Stimulated activated CD4-positive, alpha-beta T cell treated with anti-CD3 and anti-CD28 coated beads, Interleukin-15, amount 100 ng/mL, for 24 hours (primary cell): Measurements from ENCODE around the gene ACAP2.
"Not testable (repeated sequence)": the region's sequence is repeated elsewhere in the genome, so short reads cannot be mapped to it uniquely, and the experiment has no call there.

Experiments
- DNase-seq: peaks from one replicate; pipeline ENCODE4 v3.0.0-alpha.2; 2020

Gene ACAP2

DNA sequence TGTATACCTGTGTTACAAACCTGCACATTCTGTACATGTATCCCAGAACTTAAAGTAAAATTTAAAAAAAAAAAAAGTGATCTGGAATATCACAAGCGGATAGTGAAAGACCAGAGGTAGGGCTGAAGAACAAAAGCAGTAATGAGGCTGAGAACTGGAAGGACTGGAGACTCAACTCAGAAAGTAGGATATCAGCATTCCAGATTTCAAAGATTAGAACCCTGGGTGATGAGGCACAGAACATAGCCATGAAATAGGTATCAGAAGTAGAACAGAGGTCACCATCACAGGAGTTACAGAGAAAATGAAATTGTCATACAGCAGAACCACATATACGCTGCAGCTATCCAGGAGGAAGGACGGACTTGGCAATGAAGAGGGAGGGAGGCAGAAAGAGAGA lies 56.1 kb downstream of the ACAP2 start:
- no peak for DNase-seq

DNA sequence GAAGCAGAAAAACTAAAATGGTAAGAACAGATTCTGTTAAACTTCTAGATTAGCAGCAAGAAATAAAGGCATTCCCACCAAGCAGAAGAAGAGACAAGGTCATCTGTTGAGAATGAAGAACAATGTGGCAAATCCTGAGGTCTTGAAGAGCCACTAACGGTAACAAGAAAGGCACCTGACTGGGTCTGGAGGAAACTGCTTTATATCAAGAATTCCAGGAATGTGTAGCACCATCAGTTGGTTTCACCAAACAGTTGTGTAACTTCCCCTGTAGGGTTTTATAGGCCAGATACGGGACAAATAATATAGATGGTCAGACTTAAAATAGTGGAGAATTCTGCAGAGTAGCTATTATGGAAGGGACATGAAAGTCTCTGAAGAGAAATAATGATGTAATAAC lies 57.3 kb downstream of the ACAP2 start:
- DNase-seq = no peak

DNA sequence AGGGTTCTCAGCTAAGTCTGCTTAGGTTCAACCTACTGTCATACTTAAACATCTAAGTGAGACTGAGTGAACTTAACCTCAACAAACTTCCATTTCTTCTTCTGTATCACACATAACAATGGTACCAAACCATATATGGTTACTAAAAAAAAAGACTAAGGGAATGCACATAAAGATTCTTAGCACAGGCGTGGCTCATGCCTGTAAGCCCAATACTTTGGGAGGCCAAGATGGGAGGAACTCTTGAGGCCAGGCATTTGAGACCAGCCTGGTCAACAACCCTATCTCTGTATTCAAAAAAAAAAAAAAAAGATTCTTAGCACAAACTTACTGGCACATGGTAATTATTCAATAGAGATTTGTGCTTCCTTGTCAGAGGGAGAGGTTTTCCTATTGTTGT lies 57.9 kb downstream of the ACAP2 start:
- no peak for DNase-seq

DNA sequence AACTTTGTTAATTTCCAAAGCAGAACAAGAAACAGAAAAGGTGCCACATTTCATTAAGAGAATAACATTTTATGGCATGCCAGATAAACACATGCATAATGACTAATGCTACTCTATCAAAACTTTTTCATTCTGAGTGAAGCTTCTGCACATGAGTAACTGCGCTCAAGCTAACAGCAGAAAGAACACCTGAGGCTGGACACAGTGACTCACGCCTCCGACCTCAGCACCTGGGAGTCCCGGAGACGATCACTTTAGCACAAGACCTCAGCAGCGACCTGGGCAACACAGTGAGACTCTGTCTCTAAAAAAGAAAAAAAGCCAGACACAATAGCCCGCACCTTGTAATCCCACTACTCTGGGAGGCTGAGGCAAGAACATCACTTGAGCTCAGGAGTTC lies 70.6 kb downstream of the ACAP2 start:
- DNase-seq = no peak

DNA sequence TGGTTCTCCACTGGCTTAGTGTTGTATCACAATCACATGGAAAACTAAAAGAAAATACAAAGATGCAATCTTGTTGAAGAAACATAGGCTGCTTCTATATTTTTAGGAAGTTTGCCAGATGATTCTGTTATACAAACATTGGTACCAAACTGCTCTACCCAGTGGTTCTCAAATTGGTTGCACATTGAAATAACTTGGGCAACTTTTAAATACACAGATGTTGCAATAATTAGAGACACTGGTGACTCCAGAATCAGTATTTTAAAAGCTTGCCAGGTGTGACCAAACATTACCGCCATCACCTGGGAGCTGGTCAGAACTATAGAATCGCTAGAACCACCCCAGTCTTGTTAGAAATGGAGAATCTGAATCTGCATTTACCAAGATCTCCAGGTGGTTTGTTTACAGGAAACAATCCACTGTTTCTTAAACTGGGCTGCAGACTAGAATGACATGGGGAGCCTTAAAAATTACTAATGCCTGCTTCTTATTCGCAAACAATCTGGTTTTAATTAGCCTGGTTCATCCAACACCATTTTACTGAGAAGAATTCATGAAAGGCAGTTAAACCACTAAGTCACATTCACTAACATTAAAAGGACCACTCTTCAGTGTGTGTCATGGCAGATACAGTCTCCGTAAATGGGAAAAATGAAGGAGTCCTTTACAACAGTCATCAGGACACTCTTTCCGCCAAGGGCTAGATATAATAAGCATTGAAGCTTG lies 76.5 kb downstream of the ACAP2 start:
- DNase-seq = no peak

DNA sequence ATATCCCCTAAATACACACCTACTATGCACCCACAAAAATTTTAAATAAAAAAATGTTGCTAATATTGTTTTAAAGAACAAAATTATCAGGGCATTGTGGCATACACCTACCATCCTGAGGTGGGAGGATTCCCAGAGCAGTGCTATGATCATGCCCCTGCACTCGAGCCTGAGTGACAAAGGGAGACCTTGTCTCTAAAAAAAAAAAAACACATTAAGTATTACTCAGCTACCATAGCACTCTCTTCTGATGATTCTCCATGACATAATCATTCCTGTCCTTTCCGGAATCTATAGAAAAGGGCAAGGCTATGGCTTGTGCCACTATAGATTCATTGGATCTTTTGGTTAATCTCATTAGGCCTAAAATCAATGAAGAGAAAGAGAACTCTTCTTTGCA lies 77.4 kb downstream of the ACAP2 start:
- DNase-seq = no peak

DNA sequence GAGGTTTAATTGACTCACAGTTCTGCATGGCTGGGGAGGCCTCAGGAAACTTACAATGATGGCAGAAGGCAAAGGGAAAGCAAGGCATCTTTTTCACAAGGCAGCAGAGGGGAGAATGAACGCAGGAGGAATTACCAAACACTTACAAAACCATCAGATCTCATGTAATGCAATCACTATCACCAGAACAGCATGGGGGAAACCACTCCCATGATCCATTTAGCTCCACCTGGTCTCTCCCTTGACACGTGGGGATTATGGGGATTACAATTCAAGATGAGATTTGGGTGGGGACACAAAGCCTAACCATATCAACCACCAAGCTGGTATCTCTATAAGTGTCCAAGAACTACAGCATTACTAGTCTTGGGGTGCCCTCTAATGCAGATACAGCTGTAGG lies 85.0 kb downstream of the ACAP2 start:
- DNase-seq = not testable (repeated sequence)

DNA sequence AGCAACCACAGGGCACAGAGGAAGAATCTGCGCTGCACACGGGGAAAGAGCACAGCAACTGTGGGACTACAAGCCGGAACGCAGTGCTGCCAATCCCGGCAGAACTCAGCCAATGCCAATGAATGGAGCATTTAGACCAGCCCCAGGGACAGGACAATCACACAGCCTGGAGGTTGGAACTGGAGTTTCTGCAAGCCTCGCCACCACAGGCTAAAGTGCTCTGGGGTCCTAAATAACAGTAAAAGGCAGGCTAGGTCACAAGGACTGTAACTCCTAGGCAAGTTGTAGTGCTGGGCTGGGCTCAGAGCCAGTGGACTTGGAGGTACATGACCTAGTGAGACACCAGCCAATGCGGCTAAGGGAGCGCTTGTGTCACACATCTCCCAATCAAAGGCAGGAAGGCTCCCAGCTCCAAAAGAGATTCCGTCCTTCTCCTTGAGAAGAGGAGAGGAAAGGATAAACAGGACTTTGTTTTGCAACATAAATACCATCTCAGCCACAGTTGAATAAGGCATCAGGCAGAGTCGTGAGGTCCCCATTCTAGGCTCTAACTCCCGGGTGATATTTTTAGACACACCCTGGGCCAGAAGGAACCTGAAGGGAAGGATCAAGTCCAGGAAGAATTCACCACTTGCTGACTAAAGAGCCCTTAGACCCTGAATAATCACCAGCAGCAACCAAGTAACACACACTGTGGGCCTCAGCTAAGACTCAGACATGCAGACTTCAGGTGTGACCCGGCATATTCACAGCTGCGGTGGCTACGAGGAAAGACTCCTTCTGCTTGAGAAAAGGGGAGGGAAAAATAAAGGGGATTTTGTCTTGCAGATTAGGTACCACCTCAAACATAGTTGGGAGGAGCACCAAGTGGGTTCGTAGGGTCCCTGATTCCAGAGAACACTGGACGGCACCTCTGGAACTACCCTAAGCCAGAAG lies 86.4 kb downstream of the ACAP2 start:
- DNase-seq = no peak

DNA sequence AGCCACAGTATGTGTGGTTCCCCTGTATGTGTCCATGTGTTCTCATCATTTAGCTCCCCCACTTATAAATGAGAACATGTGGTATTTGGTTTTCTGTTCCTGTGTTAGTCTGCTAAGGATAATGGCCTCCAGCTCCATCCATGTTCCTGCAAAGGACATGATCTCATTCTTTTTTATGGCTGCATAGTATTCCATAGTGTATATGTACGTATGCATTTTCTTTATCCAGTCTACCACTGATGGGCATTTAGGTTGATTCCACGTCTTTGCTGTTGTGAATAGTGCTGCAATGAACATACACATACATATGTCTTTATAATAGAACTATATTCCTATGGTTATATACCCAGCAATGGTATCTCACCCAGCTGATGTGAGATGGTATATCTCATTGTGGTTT lies 88.8 kb downstream of the ACAP2 start:
- not testable (repeated sequence) for DNase-seq

DNA sequence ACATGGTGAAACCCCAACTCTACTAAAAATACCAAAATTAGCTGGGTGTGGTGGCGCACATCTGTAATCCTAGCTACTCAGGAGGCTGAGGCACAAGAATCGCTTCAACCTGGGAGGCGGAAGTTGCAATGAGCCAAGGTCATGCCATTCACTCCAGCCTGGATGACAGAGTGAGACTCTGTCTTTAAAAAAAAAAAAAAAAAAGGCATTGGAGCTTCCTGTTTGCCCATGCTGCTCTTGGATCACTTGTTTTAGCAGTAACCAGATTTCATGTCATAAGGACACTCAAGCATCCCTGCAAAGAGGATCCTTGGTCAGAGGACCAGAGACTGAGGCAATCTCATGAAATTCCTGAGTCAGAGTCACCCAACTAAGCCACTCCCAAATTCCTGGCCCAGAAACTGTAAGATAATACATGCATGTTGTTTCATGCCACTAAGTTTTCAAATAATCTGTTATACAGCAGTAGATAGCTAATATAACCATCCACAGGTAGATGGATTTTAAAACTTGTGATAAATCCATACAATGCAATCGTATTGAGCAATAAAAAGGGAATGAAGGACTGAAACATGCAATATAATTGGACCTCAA lies 89.8 kb downstream of the ACAP2 start:
- DNase-seq = no peak

DNA sequence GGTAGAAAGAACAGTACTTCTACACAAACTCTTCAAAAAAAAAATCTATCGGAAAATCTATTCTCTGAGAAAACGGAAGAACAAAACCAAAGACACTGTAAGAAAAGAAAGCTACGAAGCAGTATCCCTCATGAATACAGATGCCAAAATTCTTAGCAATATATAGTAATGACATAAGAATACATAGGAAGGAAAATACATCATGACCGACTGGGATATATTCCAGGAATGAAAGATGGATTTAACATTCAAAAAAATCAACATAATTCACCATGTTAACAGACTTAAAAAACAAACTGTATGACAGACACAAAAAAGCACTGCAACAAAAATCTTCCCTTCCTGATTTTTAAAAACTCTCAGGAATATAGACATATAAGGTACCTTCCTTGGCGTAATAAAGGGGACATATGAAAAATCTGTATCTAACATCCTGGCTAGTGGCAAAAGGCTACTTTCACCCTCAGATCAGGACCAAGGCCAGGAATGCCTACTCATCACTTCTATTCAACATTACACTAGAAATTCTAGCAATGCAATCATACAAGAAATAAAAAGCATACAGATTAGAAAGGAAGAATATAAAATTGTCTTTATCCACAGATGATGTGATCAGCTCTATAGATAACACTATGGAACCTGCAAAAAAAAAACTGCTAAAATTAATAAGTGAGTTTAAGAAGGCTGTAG lies 94.2 kb downstream of the ACAP2 start:
- no peak for DNase-seq

DNA sequence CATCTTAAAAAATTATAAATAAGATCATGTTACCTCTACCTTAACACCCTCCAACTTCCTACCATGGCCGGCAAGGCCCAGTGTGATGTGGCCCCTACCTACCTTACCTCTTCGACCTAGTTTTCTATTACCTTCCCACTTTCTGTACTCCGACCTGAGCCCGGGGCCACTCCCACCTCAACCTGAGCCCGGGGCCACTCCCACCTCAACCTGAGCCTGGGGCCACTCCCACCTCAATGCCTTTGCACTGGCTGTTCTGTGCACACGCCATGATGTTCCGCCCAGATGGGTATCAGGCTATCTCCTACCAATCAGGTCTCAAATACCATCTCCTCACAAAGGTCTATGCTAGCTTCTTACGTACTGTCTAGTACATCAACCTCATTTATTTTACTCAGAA lies 105.1 kb downstream of the ACAP2 start:
- no peak for DNase-seq

DNA sequence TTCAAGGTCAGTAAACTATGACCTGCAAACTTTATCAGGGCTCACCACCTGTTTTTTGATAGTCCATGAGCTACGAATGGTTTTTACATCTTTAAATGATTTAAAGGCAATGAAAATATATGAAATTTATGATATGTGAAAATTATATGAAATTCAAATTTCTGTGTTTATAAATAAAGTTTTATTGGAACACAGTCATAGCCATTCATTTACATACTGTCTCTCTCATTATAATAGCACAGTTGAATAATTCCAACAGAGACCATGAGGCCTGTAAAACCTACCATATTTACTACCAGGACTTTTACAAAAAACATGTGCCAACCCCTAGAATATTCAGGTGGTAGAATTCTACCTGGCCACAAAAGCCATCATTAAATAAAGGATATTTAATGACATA lies 107.9 kb downstream of the ACAP2 start:
- DNase-seq = no peak

DNA sequence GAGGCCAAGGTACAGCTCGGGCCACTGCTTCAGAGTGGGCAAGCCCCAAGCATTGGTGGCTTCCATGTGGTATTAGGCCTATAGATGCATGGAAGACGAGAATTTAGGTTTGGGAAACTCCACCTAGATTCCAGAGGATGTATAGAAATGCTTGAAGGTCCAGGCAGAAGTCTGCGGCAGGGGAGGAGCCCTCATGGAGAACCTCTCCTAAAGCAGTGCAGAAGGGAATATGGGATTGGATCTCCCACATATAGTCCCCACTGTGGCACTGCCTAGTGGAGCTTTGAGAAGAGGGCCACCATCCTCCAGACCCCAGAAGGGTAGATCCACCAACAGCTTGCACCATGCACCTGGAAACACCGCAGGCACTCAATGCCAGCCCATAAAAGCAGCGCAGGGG lies 123.8 kb downstream of the ACAP2 start:
- no peak for DNase-seq

DNA sequence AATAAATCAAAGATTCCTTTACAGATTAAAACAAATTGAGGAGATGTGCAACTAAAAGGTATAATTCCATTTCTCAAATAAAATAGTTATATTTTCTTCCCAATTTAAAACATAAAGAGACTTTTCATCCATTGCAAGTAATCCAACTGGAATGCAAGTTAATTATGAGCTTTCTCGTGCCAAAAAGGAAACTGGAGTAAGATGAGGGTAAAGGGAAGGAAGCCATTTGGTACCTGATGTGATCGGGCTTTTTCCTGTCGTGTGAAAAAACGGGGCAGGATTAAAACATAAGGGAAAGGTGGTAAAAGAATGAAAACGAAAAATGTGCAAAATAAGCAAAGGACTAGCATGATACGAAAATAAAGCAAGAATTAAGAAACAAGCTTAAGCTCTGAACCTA lies 130.1 kb downstream of the ACAP2 start:
- no peak for DNase-seq

DNA sequence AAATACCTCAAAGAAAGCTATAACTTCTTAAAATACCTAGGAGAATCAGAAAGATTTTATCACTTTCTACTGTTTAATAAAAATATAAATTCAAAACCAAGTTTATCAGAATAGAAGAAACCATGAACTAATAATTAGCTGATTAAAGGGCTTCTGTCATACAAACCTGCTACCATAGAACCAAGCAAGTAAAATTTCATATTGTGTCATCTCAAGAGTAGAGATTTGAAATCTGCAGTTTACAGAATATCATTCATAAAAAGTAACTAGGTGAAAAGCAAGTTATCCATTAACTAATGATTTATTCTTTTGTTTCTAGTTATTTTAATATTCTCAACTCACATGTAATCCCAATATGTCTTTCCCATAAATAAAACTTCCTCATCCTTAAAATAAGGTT lies 135.1 kb downstream of the ACAP2 start:
- no peak for DNase-seq

DNA sequence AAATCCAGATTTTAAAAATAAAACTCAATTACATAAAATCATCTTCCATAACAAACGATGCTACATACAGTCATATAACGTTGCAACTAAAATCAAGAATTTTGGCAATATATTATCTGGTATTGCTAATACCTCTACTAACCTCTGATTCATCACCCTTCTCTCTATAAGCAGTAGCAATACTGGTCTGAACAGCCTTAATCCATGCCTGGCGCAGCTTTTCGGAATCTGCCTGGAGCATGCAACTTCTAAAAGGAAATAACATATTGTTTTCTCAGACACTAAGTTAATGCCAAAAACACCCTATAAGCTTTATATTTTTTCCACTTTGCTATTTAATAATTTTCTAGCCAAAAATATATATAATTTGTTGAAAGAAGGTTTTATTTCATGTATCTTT lies 136.5 kb downstream of the ACAP2 start:
- no peak for DNase-seq

DNA sequence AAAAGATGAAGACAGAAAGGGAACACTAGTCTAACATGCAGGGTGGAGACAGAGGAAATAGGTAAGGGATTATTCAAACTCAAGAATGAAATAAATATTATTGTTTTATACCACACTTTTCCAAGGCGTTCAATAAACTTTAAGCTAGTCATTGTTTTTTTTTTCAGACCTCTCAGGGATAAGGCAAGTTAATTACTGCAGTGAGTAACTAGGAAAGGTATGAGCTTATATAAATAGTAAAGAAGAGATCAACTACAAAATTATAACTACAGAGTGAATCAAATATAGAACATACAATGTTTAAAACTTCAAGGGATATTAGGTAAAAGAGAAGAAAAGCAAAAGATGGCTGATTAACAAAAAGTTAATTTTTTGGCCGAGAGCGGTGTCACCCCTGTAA lies 140.4 kb downstream of the ACAP2 start:
- no peak for DNase-seq

DNA sequence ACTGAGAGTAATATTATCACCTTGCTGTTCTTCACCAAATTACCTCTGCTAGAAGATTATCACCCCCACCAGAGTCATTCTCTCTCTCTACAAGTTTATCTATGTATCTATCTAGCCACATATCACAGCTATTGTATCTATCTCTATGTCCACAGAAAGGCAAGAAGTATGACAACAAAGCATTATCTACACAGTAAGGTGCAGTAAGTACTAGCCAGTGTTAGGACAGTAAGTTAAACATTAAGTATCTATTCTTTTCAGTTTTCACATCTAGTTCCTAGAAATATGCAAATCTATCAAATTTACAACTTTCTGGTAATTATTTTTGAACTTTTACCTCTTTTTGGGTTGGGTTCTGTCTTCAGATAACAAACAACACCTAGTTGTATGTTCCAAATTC lies 145.4 kb downstream of the ACAP2 start:
- no peak for DNase-seq

DNA sequence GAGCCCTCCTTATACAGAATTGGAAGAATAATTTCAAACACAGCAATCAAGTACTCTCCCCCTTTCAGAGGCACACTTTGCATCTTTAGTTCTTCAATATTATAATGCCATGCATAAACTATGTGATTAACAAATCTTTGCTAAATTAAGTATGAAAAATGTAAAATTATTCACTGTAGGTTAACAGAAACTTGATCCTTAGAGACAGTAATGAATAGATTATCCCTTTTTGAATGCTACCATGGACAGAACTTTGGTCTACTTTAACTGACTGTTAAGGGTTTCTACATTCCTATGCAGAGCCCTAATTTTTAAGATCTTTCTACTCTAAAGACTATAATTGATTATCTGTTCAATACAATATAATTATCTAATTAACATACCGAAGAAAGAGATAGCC lies 146.2 kb downstream of the ACAP2 start:
- DNase-seq = no peak

DNA sequence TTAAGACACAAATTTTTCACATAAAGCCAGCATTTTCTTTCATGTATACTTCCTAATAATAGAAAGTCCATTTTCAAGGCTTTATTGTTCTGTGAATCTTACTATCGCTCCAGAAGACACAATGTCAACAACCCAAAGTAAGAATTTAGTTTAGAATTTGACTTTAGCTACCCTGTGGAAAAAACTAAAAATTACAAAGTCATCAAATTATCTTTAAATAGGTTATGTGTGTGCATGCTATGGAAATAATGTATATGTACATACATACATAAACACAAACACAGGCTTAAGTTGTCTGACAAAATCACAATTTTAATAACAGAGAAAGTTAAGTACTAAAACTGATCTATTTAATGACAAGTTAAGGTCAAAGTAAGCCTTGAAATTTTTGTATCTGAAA lies 151.7 kb downstream of the ACAP2 start:
- no peak for DNase-seq

DNA sequence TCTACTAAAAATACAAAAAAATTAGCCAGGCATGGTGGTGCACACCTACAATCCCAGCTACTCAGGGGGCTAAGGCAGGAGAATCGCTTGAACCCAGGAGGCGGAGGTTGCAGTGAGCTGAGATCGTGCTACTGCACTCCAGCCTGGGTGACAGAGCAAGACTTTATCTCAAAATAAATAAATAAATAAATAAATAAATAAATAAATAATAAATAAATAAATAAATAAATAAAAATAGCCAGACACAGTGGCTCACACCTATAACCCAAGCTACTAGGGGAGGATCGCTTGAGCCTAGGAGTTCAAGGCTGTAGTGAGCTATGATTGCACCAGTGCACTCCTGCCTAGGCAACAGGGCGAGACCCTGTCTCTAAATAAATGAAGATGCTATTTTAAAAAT lies 152.2 kb downstream of the ACAP2 start:
- not testable (repeated sequence) for DNase-seq

DNA sequence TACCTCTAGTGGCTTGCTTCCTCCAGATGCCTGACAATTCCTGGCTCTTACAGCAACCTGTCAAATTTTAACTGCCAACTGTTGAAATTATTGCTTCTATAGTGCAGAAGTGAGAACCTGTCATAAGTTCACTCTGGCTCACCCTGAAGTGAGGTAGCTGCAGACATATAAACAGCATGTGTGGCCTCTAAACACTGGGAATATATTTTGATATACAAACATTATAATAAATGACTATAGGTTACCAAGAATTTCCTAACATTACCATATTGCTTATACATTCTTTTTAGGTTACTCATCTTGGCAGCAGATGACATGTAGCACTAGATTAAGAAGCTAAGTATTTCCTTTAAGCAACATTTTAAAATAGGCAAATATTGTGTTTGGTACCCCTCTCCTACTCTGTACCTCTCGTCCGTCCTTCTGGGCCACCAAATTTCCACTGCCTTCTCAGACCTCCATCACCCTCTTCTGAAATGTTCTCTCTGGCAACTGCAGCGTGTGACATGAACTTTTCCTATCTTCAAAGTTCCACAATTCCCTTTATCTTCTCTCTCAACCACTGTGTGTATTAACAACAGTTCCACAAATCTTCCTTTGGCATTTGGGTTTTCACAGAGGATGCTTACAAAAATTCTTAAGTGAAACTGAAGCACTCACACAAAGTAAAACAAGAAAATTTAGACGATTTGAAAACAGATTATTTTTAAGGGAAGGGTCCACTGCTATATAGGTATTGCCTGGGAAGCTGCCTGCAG lies 156.5 kb downstream of the ACAP2 start:
- DNase-seq = no peak
